Tibial nerve (tissue), 3 donors: Measurements from ENCODE around the gene CEP63.

Experiments
- POLR2A ChIP-seq, 2 donors: fragments of 450-650 bp; IDR thresholded peaks; one replicate each; pipeline ENCODE4 v1.6.1; 2017; ENCODE audit warnings: antibody characterized with exemption in 2 of 2, mild to moderate bottlenecking in 2 of 2, moderate library complexity in 2 of 2
- TF ChIP-seq, protein P1 (sequence below), 5 experiments: fragments of 200-600 bp in 3 of 5; fragments of 450-650 bp in 2 of 5; sonication (generic) in 3 of 5; IDR thresholded peaks; one replicate each; pipeline ENCODE4 v1.5.1; 2016 to 2019; ENCODE audit warnings: antibody characterized with exemption in 5 of 5, mild to moderate bottlenecking in 3 of 5, moderate library complexity in 2 of 5

DNA sequence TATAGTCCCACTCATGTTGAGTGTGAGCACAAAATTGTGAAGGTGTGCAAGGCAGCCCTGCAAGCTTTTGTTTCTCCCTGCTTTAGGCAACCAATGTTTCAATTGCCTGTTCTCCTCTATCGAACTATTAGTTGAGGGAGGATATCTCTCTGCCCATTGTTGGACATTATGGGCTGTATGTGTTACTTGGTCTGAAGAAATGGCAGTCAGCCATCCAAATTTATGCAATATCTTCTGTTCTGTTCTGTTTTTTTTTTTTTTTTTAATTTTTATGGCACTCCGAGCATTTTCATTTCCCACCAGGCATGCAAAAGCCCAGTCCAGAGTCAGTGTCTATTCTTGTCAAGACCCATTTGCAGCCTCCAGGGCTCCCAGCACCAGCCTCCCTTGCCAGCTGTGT, 44.0 kb upstream of the CEP63 start:
- TF ChIP-seq, protein P1, sequence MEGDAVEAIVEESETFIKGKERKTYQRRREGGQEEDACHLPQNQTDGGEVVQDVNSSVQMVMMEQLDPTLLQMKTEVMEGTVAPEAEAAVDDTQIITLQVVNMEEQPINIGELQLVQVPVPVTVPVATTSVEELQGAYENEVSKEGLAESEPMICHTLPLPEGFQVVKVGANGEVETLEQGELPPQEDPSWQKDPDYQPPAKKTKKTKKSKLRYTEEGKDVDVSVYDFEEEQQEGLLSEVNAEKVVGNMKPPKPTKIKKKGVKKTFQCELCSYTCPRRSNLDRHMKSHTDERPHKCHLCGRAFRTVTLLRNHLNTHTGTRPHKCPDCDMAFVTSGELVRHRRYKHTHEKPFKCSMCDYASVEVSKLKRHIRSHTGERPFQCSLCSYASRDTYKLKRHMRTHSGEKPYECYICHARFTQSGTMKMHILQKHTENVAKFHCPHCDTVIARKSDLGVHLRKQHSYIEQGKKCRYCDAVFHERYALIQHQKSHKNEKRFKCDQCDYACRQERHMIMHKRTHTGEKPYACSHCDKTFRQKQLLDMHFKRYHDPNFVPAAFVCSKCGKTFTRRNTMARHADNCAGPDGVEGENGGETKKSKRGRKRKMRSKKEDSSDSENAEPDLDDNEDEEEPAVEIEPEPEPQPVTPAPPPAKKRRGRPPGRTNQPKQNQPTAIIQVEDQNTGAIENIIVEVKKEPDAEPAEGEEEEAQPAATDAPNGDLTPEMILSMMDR (IDR thresholded peaks at IDR 0.05): no peak
- no peak for TF ChIP-seq POLR2A (IDR thresholded peaks at IDR 0.05)
